Superior temporal gyrus (tissue), 1 donor: ENCODE results near the gene CDH12.
"Not testable (repeated sequence)": the region's sequence is repeated elsewhere in the genome, so short reads cannot be mapped to it uniquely, and the experiment has no call there.

Experiments used
- DNase-seq: peaks from one replicate; pipeline ENCODE4 v3.0.0-alpha.2; 2016; ENCODE audit errors: extremely low spot score

Gene CDH12

DNA sequence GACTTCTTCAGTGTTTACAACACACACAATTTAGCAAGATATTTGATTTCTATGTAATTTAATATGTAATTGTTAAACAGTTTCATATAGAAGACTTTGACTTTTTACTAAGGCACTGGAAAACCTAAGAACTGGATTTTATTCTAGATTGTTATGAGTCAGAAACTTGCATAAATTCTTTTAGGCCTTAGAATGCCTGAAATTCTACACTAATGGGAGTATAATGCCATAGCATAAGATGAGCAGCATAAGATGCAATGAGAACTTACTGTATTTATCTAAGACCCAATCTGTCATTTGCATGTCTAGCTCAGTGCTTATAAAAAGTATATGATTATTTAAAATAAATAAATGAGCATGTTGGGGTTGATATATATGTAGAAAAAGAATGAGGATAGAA lies 285.2 kb downstream of the CDH12 start:
- no peak for DNase-seq

DNA sequence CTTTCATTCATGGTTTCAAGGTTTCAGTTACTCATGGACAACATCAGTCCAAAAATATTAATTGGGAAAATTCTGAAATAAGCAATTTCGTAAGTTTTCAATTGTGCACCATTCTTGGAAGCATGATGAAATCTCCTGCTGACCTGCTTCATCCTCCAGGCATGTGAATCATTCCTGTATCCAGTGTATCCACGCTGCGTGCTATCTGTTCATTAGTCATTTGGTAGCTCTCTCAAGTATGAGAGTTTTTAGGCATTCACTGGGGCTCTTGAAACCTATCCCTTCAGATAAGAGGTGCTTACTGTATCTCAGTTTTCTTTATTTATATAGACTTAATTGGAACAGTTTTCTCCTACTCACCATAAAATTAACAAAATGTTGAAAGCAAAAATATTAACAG lies 293.0 kb downstream of the CDH12 start:
- DNase-seq, result no peak

DNA sequence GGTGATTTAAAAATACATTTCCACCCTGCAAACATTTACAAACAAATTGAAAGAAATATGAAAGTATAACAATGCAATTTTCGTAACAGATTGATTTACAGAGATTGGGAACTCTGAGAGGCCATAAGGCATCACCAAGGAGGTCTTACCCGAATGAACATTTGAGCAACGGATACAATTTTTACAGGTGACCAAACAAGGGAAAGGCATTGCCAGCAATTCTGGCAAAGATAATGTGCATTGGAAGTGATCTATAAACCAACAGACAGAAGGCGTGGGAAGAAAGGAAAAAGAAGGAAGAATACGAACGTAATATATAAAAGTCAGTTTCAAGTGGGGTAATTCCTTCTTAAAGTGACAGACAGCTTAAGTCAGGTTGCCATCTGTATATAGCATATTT lies 295.9 kb downstream of the CDH12 start:
- no peak for DNase-seq

DNA sequence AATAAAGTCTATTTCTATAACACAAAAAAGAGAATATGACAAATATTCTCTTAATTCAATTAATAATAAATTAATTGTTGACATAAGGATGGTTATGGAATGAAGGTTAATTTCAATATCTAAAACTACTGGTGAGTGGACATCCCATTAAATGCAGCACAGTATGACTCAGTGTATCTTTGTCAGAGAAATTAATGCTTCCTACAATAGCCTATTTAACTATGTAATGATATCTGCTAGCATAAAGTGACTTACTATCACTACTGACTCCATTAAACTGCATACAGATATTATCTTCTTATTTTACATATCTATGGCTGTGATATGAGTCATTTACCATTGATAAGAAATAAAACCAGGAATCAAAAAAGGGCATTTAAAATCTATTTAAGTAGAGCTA lies 298.7 kb downstream of the CDH12 start:
- no peak for DNase-seq

DNA sequence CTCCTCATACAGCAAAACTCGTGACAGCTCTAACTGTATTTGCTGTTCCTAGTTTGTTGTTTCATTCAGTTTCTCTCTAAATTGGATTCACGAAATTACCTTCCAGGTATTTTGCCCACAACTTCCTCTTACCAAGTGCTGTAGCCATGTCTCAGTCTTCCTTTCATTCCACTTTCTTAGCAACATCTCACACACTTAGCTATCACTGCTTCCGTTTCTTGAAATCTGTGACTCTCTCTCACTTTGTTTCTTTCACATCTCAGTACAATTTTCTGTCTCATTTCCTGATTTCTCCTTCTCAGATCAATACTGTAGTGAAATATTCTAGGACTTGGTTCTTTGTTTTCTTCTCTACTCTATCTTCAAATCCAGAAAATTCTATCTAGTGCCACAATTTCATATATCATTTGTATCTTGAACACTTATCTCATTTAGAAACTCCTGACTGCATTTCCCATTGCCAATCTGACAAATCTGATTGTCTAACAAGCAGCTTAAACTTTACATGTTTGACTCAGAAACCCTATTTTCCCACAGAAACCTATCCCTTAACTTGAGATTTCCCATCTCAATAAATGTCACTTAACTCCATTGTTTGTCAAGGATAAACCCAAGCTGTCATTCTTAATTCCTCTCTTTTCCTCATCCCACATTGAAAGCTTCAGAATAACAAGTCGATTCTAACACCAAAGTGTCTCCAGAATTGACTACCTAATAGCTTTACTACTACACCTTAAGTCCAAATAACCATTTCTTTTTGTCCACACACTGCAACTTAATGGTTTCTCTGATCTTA lies 303.1 kb downstream of the CDH12 start:
- DNase-seq, result no peak

DNA sequence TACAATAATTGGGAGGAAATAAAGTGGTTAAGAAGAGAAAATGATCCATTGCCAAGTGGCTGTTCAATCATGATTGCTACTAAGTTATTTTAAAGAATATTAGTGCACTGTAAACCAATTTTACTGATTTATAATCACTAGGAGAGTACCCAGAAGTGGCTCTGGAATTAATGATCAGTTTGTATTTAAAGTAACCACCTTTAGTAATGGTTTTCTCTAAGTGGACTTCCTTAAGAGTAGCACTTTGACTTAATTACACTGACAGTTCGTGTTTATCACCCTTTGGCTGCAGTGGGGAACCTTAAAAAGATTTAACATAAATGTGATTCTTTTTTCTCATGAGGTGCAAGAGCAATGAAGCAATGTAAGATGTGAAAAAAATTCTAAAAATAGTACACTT lies 310.8 kb downstream of the CDH12 start:
- DNase-seq, result no peak

DNA sequence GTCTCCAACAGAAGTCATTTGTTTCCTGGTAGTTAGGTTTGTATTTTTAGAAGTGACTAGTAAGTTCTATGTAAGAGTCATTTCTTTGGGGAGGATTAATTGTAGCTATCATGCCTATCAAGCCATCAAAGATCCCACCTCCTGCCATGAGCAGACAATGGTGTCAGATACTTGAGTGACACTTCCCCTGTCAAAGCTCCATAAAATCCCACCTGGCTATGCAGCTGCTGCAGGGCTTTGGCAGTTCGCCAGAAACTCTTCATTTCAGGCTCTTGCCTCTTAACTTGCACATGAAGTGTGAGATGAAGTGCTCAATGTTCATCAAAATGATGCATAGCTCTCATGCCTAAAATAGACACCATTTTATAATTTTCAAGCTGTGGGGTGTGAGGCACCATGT lies 312.1 kb downstream of the CDH12 start:
- DNase-seq, result no peak

DNA sequence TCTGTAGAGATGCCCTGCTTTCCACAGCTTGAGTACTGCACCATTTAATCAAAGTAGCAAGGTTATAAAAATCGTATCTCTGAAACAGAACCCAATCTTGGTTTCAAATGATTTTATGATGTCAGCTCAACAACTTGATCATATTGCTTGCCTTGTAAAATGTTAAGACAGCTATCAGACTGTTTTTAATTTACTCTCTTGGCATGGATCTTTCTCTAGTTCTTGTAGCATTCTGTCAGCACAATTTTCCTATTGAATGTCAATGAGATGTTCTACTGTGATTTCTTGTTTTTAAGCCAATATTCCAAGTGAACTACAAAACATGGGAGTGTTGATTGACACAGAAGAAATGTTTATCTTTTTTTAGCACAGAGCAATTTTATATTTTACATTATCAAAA lies 313.4 kb downstream of the CDH12 start:
- no peak for DNase-seq

DNA sequence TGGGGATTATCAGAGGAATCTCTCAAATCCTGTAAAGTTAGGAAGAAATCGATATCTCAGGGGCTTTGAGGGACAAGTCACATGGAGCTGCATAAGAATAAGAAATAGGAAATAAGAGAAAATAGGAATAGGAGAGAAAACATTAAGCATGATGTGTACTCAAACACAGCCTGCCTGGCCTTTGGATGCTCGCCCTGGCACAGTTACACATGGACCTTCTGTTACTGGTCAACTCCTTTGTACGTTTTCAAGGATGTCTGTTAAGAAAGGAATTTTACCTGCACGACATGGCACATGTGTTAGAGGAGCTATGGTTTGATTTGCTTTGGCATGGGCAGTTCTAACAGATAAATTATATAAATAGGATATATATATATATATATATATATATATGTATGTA lies 321.2 kb downstream of the CDH12 start:
- DNase-seq, result no peak

DNA sequence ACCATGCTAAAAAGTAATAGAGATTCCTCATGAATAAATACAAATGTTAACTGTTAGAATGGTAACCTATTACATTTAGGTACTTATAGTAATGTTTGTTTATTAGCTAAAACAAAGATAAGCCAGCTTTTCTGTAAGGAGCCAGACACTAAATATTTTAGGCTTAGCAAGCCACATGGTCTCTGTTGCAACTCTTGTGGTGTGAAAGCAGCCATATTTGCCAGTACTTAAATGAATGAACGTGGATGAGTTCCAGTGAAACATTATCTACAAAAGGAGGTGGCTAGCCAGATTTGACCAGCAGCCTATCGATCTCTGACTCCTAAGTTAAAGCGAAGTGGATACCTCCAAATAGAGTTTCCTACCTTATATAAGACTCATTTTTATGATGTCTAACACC lies 331.6 kb downstream of the CDH12 start:
- DNase-seq, result no peak

DNA sequence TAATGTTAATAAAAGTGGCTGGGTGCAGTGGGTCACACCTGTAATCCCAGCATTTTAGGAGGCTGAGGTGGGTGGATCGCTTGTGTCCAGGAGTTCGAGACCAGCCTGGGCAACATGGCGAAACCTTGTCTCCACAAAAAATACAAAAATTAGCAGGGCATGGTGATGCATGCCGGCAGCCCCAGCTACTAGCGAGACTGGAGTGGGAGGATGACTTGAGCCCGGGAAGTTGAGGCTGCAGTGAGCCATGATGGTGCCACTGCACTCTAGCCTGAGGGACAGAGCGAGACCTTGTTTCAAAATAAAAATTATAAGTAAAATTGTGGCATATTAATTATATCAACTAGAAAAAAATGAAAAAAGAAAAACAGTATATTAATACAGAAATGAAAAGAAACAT lies 336.6 kb downstream of the CDH12 start:
- DNase-seq, result not testable (repeated sequence)

DNA sequence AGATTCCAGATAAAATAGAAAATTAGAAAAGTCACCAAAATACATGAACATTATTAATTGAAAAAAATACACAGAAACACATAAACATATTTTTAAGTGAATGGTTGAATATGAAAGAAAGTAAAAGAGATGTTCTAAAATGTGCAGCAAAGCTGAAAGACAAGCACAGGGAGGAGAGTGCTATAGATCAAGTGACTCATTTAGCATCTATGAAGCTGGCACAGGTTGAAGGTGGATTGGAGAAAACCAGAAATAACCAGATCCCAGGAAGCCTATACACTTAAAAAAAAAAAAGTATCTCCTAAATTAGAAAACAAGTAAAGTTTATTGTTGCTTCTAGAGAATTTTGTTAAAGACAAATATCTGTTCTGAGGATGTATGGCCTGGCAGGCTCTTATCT lies 338.9 kb downstream of the CDH12 start:
- DNase-seq, result no peak

DNA sequence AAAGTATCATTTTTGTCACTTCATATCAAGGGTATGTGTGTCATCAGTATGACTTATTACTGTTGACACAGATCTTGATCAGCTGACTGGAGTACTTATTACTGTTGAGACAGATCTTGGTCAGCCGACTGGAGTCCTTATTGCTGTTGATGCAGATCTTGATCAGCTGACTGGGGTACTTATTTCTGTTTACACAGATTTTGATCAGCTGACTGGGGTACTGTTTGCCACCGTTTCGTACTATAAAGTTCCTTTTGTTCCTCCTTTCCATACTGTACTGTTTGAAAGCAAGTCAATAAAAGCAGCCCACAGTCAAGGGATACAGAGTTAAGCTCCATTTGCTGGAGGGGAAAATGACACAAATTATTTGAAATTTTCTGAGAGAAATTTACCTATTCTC lies 347.3 kb downstream of the CDH12 start:
- DNase-seq, result no peak

DNA sequence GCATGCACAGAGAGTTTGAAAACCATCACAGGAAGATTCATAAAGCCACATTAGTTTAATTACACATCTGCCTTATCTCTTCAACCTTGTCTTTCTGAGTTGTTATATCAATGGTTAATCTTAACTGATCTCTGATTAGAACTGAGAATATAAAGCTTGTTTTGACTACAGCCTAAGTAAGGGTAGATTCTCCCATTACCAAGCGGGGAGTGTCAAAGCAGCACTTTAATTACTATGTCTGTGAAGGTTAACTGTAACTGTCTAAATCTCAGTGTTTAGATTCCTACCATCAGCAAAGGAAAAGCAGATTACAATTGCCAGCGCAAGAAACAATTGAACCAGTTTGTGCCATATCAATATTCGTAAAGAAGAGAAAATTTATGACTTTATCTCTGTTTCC lies 348.7 kb downstream of the CDH12 start:
- DNase-seq, result no peak

DNA sequence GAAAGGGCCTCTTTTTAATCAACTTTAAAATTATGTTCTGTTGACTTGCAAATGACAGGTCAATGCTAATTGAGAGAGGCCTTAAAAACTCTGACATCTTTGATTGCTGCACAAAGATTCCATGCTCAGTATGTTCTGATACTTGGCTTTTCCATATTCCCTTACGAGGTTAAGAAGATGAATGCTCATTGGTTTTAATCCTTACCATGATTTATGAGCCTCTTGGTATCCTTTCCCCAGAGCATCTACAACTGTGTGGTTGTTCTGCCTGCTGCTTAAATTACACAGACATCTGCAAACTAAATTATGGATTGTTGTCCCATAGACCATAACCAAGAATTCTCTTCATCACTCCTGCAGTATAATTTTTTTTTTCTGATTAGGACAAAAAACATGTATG lies 352.6 kb downstream of the CDH12 start:
- no peak for DNase-seq

DNA sequence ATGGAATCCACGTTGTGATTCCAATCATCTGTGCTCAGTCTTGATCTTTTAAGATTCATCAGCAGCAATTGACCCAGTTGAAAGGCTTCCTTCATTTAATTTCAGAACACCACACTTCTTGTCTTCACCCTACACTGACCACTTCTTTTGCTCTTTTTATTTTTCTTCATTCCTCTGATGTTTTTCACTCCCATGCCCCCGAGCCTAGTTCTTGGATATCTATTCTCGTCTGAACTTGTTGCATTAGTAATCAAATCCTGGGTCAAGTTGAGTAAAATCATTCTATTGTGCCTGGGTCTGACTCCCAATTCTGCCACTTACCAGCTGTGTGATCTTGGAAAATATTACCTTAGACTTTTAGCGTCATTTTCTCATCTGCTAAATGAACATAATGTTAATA lies 356.5 kb downstream of the CDH12 start:
- DNase-seq, result no peak

DNA sequence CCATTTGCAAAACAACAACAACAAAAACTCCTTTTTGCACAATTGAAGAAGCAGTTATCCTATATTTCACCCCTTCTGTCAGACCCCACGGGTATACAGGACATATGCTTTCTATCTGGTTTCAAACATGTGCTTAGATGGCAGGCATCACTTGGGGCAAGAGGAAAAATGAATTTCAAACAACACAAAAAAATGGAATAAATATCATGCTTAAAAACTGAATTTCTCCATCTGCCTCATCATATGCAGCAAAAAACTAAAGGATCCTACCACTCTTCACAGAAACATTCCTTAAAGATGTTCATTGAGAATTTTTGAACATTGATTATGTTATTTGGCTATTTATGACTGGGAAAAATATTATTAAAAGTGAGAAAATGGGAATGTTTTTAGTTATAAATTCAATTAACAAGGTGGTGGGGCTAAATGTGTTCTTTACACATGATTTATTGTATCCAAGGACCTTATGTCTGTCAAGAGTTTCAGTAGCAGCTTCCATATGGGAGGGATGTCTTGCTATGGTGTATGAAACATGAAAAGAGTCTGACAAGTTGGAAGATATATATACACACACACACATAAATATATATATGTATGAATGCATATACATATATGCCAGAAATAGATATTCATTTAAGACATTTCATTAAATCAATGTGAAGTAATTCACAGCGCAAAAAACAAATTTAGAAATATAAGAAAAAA lies 358.0 kb downstream of the CDH12 start:
- DNase-seq, result no peak

DNA sequence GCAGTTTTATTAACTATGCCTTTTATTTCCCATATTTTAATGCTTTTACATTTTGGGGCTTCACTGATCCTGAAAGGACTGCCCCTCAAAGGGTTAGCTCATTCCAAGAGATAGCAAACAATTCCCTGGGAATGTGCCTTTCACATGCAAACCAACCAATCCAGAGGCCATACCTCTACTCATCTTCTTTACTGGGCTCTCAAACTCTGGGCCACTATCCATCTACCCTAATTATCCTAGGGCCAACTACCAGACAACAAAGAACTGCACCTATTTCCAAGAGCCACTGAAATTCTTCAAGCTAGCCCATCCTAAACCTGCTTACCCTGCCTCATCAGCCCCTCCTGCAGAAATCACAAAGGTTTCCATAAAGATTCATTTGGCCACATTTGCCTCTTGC lies 364.7 kb downstream of the CDH12 start:
- DNase-seq, result no peak

DNA sequence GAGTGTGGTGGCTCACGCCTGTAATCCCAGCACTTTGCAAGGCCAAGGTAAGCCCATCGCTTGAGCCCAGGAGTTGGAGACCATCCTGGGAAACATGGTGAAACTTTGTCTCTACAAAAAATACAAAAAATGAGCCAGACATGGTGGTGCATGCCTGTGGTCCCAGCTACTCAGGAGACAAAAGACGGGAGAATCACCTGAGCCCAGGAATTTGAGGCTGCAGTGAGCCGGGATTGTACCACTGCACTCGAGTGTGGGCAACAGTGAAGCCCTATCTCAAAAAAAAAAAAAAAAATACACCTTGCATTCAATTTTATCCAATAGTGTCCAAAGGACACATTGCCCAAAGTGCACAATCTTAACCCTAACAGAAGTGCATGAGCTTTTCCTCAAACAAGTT lies 372.8 kb downstream of the CDH12 start:
- no peak for DNase-seq

DNA sequence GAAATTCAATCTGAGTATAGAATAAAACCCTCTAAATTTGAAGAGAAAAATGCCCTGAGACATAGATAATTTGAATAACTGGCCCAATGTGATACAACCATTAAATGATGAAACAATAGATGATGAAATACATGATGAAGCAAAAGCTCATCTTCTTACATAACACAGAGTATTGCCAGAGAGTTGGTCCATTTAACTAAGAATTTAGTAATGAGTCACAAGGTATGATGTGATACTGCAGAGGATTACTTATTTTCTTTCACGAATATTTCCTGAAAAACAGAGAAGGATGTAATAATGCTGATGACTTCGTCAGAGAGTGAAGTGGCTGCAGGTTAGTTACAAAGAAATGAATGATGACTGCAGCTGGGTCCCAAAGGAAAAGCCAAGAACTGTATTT lies 379.3 kb downstream of the CDH12 start:
- no peak for DNase-seq

DNA sequence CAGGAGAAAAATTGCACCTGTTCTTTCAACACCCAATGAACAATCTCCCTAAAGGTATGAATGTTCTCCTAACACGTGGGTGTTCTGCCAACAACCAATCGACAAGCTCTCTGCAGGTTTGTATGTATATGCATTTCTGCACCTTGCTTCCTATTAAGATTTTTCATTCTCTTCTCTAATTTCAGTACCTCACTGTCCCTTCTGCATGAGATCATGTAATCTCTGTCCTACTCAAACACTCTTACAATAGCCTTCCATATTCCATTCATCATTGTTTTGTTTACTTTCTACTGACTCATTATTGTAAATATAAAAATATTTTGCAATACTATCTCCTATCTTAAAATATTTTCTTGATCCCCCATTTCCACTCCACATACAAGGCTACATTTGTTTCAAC lies 382.0 kb downstream of the CDH12 start:
- no peak for DNase-seq

DNA sequence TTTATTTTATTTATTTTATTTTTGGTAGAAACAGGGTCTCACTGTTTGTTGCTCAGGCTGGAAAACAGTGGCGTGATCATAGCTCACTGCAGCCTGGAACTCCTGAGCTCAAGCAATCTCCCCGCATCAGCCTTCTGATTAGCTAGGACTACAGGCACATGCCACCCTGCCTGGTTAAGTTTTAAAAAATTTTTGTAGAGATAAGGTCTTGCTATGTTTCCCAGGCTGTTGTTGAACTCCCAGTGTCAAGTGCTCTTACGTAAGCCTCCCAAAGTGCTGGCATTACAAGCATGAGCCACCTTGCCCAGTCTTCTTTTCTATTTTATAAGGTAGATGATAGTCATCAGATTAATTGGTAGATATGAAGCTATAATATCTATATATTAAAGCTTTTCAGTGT lies 382.7 kb downstream of the CDH12 start:
- DNase-seq, result no peak

DNA sequence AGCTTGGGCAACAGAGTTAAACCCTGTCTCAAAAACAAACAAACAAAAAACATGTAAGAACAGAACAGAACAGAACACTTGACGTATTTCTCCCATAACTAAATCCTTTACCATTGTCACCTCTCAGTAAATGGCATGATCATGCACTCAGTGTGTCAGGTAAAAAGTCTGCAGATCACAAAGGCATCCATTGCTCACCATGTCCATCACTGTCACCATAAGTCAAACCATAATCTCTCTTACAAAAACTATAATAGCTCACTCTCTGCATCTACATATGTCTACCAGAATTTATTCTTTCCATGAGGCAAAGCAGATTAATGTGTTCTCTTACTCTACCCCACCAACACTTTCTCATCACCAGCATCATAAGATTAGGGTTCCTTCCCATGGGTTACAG lies 387.5 kb downstream of the CDH12 start:
- no peak for DNase-seq

DNA sequence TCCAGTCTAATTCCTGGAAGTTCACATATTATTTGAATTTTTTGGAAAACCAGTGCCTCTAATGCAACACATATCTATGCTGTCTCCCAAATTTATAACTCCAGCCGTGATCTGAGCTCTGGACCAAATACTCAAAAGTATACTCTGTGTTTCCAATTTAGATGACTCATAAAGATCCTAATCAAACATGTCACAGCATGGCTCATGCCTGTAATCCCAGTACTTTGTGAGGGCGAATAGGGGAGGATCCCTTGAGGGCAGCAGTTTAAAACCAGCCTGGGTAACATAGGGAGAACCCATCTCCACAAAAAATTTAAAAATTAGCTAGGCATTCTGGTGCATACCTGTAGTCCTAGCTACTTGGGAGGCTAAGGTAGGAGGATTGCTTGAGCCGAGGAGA lies 388.0 kb downstream of the CDH12 start:
- DNase-seq, result no peak
